GM23338 (cell line): ENCODE results near the gene SERPINB6. TPM values are rescaled to one million over a fixed set of nuclear protein-coding genes. Genes with fewer than 3 reads are reported as not detected.
"Not testable (repeated sequence)": the region's sequence is repeated elsewhere in the genome, so short reads cannot be mapped to it uniquely, and the experiment has no call there.

Experiments used
- ATAC-seq: fragments of 200-7000 bp; cut with Tn5 transposase; 3 replicates; pipeline ENCODE4 v1.9.1; 2020
- DNase-seq: peaks from one replicate; pipeline ENCODE4 v3.0.0-alpha.2; 2015; ENCODE audit warnings: low spot score
- H2AFZ ChIP-seq: fragments of 200-600 bp; sonication (generic); 2 replicates; pipeline ENCODE4 v1.8.0; 2016; ENCODE audit warnings: antibody characterized with exemption, mild to moderate bottlenecking, moderate library complexity
- H3F3A ChIP-seq: fragments of 200-600 bp; sonication (generic); replicated peaks from 2 replicates; pipeline ENCODE4 v1.8.0; 2017; ENCODE audit warnings: antibody characterized with exemption, mixed run types, low read depth
- H3K27ac ChIP-seq: fragments of 200-600 bp; sonication (generic); 2 replicates; pipeline ENCODE4 v1.6.1; 2016; ENCODE audit warnings: low read depth
- H3K27me3 ChIP-seq: fragments of 200-600 bp; sonication (generic); 2 replicates; pipeline ENCODE4 v1.8.0; 2016; ENCODE audit warnings: mild to moderate bottlenecking, mixed run types, moderate library complexity; ENCODE audit not compliant: insufficient read depth
- H3K36me3 ChIP-seq: fragments of 200-600 bp; sonication (generic); 2 replicates; pipeline ENCODE4 v1.8.0; 2016; ENCODE audit warnings: mild to moderate bottlenecking; ENCODE audit not compliant: insufficient read depth
- H3K4me1 ChIP-seq: fragments of 200-600 bp; sonication (generic); 2 replicates; pipeline ENCODE4 v1.8.0; 2016; ENCODE audit warnings: mild to moderate bottlenecking, moderate library complexity; ENCODE audit not compliant: insufficient read depth
- H3K4me2 ChIP-seq: fragments of 200-600 bp; sonication (generic); 2 replicates; pipeline ENCODE4 v1.7.1; 2017; ENCODE audit warnings: mixed run types
- H3K4me3 ChIP-seq: fragments of 200-600 bp; sonication (generic); 2 replicates; pipeline ENCODE4 v1.6.1; 2016; ENCODE audit warnings: mixed run types
- H3K79me2 ChIP-seq: fragments of 200-600 bp; sonication (generic); replicated peaks from 2 replicates; pipeline ENCODE4 v1.8.0; 2017; ENCODE audit warnings: mild to moderate bottlenecking; ENCODE audit not compliant: insufficient read depth
- H3K9me2 ChIP-seq: fragments of 200-600 bp; sonication (generic); 2 replicates; pipeline ENCODE4 v1.8.0; 2017; ENCODE audit not compliant: insufficient read depth
- H4K20me1 ChIP-seq: fragments of 200-600 bp; sonication (generic); replicated peaks from 2 replicates; pipeline ENCODE4 v1.8.0; 2017; ENCODE audit warnings: mild to moderate bottlenecking; ENCODE audit not compliant: insufficient read depth
- H3K27ac Mint-ChIP-seq: 2 replicates; pipeline ENCODE4 v1.8.0; 2020; ENCODE audit warnings: inconsistent platforms, mild to moderate bottlenecking, moderate library complexity, mixed read lengths
- H3K27me3 Mint-ChIP-seq: 3 replicates; pipeline ENCODE4 v1.8.0; 2022; ENCODE audit warnings: low read depth, mild to moderate bottlenecking, moderate library complexity, mixed read lengths, inconsistent platforms; ENCODE audit not compliant: insufficient read depth, poor library complexity
- H3K36me3 Mint-ChIP-seq: 3 replicates; pipeline ENCODE4 v1.8.0; 2021; ENCODE audit warnings: low read depth, mild to moderate bottlenecking, inconsistent platforms, moderate library complexity, mixed read lengths
- H3K4me1 Mint-ChIP-seq: 3 replicates; pipeline ENCODE4 v1.8.0; 2020; ENCODE audit warnings: mild to moderate bottlenecking, inconsistent platforms, mixed read lengths
- H3K4me3 Mint-ChIP-seq: 3 replicates; pipeline ENCODE4 v1.8.0; 2021; ENCODE audit warnings: moderate library complexity, mild to moderate bottlenecking, inconsistent platforms, mixed read lengths
- H3K9me3 Mint-ChIP-seq: 3 replicates; pipeline ENCODE4 v1.8.0; 2020; ENCODE audit warnings: moderate library complexity, mild to moderate bottlenecking, inconsistent platforms, mixed read lengths
- CREB1 ChIP-seq: fragments of 250-450 bp; sonication (Bioruptor Pico); IDR thresholded peaks from 2 replicates; pipeline ENCODE4 v1.5.0; 2020; ENCODE audit warnings: low read depth, mild to moderate bottlenecking, moderate library complexity
- ETS1 ChIP-seq: IDR thresholded peaks from 2 replicates; pipeline ENCODE4 v1.6.1; 2016; ENCODE audit warnings: antibody characterized with exemption
- JUNB ChIP-seq: IDR thresholded peaks from one replicate; pipeline ENCODE4 v1.6.1; 2016; ENCODE audit warnings: antibody characterized with exemption; ENCODE audit not compliant: unreplicated experiment
- ZNF114 ChIP-seq: fragments of 250-450 bp; sonication (Bioruptor Pico); IDR thresholded peaks from 2 replicates; pipeline ENCODE4 v1.5.0; 2020; ENCODE audit warnings: mild to moderate bottlenecking, moderate library complexity
- ZNF331 ChIP-seq: fragments of 250-450 bp; sonication (Bioruptor Pico); IDR thresholded peaks from 2 replicates; pipeline ENCODE4 v1.5.0; 2020; ENCODE audit warnings: low read depth, mild to moderate bottlenecking, moderate library complexity
- polyA plus RNA-seq: library from polyadenylated mRNA; unstranded; fragments of >200 nt; fragmentation: Nextera tagmentation; extraction: Ambion mirVana; gene quantifications from 2 replicates; pipeline ENCODE4 v1.2.1, GENCODE V29; 2016
- total RNA-seq: library from RNA; depleted of rRNA; stranded (reverse); fragments of >200 nt; shearing (Covaris generic); gene quantifications from 2 replicates; pipeline ENCODE4 v1.2.3, GENCODE V29; 2014

SERPINB6 gene
- total and polyA plus RNA-seq, 2 experiments from 2014 or later: 25.9 to 38.5 TPM

- peak overlapping the region; percentile 72; the same call in 1 of the 2 replicates for H3K27ac ChIP-seq
- not testable (repeated sequence) for ATAC-seq, H3K27me3 ChIP-seq, H3K27ac Mint-ChIP-seq, DNase-seq, H3K9me3 Mint-ChIP-seq, H4K20me1 ChIP-seq, H3K9me2 ChIP-seq
- peak overlapping the region; percentile 98 for H3K4me2 ChIP-seq
- peaks cover 19% of the 10 kb centered on the region for H3K36me3 ChIP-seq
- Mint-ChIP-seq H3K27me3 (peaks cover 25% of the 10 kb centered on the region), H3K4me3 (peak overlapping the region; percentile 88), H3K36me3 (peaks cover 28% of the 10 kb centered on the region), H3K4me1 (peaks cover 36% of the 10 kb centered on the region)
- H3K4me3 ChIP-seq: peak overlapping the region; percentile 82
- peaks cover 21% of the 10 kb centered on the region; the same call in 1 of the 2 replicates for H3F3A ChIP-seq
- H3K79me2 ChIP-seq: peaks cover 36% of the 10 kb centered on the region
- peak overlapping the region; percentile 94 for H2AFZ ChIP-seq
- H3K4me1 ChIP-seq: peaks cover 24% of the 10 kb centered on the region
Observed at GRCh38 chr6:2901645-2902502, 69.5 kb downstream of the SERPINB6 start.

GRCh38 chr6:2900821-2901644 lies 70.3 kb downstream of the SERPINB6 start:
- Histone ChIP-seq H3K36me3 (peaks cover 24% of the 10 kb centered on the region), H4K20me1 (no peaks in the 10 kb centered on the region), H3K27me3 (peaks cover 7% of the 10 kb centered on the region; the same call in 1 of the 2 replicates), H2AFZ (no peak overlapping the region), H3K9me2 (no peaks in the 10 kb centered on the region), H3K4me3 (peak overlapping the region; percentile 35; the same call in 1 of the 2 replicates), H3K4me2 (peak overlapping the region; percentile 55), H3K4me1 (peaks cover 24% of the 10 kb centered on the region), H3K79me2 (peaks cover 36% of the 10 kb centered on the region), H3F3A (peaks cover 21% of the 10 kb centered on the region; the same call in 1 of the 2 replicates), H3K27ac (no peak overlapping the region)
- Mint-ChIP-seq H3K4me3 (peak overlapping the region; percentile 51), H3K36me3 (peaks cover 29% of the 10 kb centered on the region; the same call in 2 of the 3 replicates), H3K4me1 (peaks cover 32% of the 10 kb centered on the region), H3K27ac (no peak overlapping the region), H3K9me3 (no peaks in the 10 kb centered on the region), H3K27me3 (peaks cover 23% of the 10 kb centered on the region)
- ATAC-seq (no peak; the same call in 2 of the 3 replicates), DNase-seq (no peak)
- TF ChIP-seq CREB1 (CRISPR knock-in tag): no peak
- TF ChIP-seq ETS1: no peak
- no peak for TF ChIP-seq ZNF331 (CRISPR knock-in tag)
- no peak for TF ChIP-seq JUNB
- no peak for TF ChIP-seq ZNF114 (CRISPR knock-in tag)
